Measurements from ENCODE around the gene TCAF1. TPM values are rescaled to one million over a fixed set of nuclear protein-coding genes. Genes with fewer than 3 reads are reported as not detected.

Gene TCAF1
- total RNA-seq, 4 donors from 2014 or later, result 23.1 to 40.9 (median 30.2) TPM

DNA sequence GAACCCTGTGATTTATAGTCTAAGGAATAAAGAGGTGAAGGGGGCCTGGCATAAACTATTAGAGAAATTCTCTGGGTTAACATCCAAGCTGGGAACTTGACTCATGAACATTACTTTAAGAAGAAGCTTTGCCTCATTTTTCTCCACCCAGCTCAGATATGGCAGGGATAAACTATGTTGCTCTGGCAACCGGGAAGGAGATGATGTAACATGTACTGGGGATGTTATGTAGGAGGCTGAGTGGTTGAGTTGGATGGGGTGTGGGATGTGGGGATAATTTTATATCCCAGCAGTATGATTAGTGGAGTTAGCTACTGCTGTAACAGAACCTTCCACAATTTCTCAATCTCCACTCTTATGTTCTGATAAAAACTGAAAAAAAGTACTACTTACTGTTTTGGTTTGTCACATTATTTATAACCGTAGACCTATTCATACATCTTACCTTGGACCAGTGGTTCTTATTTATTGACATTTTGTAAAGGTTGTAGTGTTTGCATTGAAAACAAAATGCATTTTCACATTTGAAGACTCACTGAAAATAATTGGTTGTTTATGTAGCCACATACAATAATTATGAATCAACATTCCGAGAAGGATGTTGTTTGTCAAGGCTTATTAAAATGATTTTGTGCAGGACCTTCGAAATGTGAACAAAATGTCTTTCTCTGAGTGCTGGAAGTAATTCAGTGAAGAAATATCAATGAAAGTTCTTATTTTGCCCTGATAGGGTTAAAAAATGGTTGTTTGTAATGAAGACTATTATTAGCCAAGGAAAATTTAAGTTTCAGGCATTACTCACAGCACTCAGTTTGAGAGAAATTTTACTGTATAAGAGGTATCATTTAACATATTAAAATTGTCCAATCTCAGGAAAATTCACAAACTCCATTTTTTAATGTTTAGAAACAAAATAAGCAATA lies 34.4 kb upstream of the TCAF1 start:
- DNase-seq (ENCODE audit: low spot score in 2 of 2), result no peak
- 70 to 75% methylated on average over 4 of the region's 4 CpGs for WGBS, 2 donors
- TF ChIP-seq, protein P1, sequence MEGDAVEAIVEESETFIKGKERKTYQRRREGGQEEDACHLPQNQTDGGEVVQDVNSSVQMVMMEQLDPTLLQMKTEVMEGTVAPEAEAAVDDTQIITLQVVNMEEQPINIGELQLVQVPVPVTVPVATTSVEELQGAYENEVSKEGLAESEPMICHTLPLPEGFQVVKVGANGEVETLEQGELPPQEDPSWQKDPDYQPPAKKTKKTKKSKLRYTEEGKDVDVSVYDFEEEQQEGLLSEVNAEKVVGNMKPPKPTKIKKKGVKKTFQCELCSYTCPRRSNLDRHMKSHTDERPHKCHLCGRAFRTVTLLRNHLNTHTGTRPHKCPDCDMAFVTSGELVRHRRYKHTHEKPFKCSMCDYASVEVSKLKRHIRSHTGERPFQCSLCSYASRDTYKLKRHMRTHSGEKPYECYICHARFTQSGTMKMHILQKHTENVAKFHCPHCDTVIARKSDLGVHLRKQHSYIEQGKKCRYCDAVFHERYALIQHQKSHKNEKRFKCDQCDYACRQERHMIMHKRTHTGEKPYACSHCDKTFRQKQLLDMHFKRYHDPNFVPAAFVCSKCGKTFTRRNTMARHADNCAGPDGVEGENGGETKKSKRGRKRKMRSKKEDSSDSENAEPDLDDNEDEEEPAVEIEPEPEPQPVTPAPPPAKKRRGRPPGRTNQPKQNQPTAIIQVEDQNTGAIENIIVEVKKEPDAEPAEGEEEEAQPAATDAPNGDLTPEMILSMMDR (IDR thresholded peaks at IDR 0.05), result no peak
- TF ChIP-seq POLR2A (IDR thresholded peaks at IDR 0.05), result no peak
- no peak overlapping the region for H3K4me3 ChIP-seq (ENCODE audit: low read depth, poor library complexity, severe bottlenecking)
- intact Hi-C loops (cut with DNase I; ENCODE audit: low total_unique reads), result no loop called here

DNA sequence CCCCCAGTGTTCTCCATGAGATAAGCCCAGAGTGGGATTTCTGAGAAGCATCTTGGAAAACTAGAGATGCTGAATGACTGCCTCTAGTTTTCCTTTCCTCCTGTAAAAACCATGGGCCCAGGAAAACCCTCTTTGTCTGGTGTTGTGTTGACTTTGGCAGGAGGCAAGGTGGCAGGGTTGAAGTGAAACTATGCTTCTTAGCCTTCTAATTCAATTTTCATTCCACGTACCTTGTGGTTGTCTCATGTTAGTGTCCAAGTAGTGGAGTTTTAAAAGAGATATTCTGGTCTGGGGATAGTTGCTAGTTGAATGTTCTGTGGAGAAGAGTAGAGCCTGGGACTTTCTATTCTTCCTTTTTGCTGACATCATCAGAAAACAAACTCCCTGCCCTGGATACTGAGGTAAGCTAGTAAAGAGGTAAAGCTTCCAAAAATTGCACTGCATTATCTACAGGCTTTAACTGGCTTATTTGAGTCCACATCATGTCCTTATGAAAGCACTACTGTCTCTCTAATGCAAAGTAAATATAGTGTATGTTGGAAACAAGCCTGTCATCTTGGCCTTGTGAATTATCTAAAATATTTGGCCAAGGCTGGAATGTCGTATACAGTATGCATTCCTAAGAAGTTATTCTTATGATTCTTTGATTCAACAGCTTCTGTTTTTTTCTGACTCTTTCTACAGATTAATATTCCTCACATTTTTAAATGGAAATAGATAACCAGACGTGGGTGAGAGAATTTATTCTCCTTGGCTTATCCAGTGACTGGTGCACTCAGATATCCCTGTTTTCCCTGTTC lies 32.8 kb upstream of the TCAF1 start, which contains the start of gene OR2F2:
TSS of gene OR2F2 (plus strand) at position 708 of the 800 bp plus-strand sequence. CDS start at position 708, 0 bp downstream.
- H3K4me3 ChIP-seq (ENCODE audit: low read depth, poor library complexity, severe bottlenecking), result no peak within 1 kb of the TSS
- intact Hi-C loops (cut with DNase I; ENCODE audit: low total_unique reads), result no loop called here
- DNase-seq (ENCODE audit: low spot score in 2 of 2), result no peak
- TF ChIP-seq, protein P1 (IDR thresholded peaks at IDR 0.05), result no peak
- no peak for TF ChIP-seq POLR2A (IDR thresholded peaks at IDR 0.05)
- WGBS, 2 donors, result 61 to 71% methylated on average over 3 of the region's 3 CpGs

DNA sequence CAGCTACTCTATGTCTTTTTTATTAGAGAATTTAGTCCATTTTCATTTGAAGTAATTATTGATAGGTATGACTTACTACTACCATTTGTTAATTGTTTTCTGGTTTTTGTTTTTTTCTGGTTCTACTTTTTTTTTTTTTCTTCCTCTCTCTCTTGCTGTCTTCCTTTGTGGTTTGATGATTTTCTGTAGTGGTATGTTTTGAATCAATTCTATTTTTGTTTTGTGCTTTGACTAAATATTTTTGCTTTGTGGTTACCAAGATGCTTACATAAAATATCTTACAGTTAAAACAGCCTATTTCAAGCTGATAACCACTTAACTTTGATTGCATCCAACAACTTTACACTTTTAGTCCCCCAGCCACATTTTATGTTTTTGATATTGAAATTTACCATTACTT lies 29.8 kb upstream of the TCAF1 start:
- no peak for DNase-seq (ENCODE audit: low spot score in 2 of 2)
- TF ChIP-seq, protein P1 (IDR thresholded peaks at IDR 0.05), result no peak
- TF ChIP-seq POLR2A (IDR thresholded peaks at IDR 0.05), result no peak
- intact Hi-C loops (cut with DNase I; ENCODE audit: low total_unique reads), result no loop called here

DNA sequence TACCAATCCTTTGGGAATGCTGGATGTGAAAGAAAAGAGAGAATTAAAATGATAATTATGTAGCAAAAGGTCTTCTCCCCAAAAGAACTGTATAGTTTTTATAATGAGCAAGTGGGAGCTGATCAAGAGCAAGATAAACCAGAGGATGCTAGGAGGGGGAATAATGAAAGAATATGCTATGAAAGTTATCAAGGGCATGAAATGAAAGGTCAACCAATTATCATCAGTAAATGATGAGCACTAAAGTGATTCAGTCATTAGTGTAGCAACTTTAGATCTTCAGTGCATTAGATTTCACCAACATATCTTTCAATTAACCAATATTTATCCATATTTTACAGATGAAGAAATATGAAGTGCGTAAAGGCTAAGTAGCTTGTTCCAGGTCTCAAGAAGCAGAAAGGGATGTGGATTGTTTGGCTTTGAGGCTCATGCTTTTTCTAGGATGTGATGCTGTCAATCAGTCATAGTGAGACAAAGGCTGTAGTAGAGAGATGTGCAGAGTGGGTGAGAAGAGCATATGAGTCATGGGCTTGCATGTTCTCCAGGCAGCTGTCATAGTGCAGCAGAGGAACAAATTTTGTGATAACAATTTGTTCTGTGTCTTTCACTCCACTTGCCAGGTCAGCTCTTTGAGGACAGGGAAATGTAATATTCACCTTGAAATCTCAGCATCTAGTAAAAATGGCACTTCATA lies 27.4 kb upstream of the TCAF1 start:
- no peak for DNase-seq (ENCODE audit: low spot score in 2 of 2)
- intact Hi-C loops (cut with DNase I; ENCODE audit: low total_unique reads), result no loop called here
- TF ChIP-seq, protein P1 (IDR thresholded peaks at IDR 0.05), result no peak
- no peak for TF ChIP-seq POLR2A (IDR thresholded peaks at IDR 0.05)
- 89 to 97% methylated on average over 1 of the region's 1 CpG for WGBS, 2 donors
- H3K4me3 ChIP-seq (ENCODE audit: low read depth, poor library complexity, severe bottlenecking), result no peak overlapping the region

More for the DNA sequence above, 29.8 kb upstream of the TCAF1 start:
- no peak overlapping the region for H3K4me3 ChIP-seq (ENCODE audit: low read depth, poor library complexity, severe bottlenecking)

DNA sequence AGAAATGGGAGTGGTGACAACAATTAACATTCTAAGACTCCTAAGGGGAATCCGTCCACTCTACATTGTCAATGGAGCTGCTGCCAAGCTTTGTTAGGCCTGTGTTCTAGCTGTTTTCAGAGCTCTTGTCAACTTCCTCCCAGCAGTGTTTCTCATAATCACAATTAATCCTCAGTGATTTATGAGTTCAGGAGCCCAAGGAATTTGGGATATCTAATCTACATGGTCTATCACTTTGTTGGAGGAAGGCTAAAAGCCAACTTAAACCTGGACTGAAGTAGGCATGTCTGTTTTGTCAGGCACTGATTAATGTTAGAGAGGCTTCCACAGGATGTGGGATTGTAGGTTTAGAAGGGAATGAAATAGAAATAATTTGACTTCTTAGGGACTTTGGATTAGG lies 22.9 kb upstream of the TCAF1 start:
- no peak for TF ChIP-seq POLR2A (IDR thresholded peaks at IDR 0.05)
- TF ChIP-seq, protein P1 (IDR thresholded peaks at IDR 0.05), result no peak
- DNase-seq (ENCODE audit: low spot score in 2 of 2), result no peak
- intact Hi-C loops (cut with DNase I; ENCODE audit: low total_unique reads), result no loop called here
- WGBS, 2 donors, result 50 to 62% methylated on average over 1 of the region's 1 CpG
- no peak overlapping the region for H3K4me3 ChIP-seq (ENCODE audit: low read depth, poor library complexity, severe bottlenecking)
